Measurements from ENCODE around the gene SPATA46.
"Not testable (repeated sequence)": the region's sequence is repeated elsewhere in the genome, so short reads cannot be mapped to it uniquely, and the experiment has no call there.

Gene SPATA46, protein sequence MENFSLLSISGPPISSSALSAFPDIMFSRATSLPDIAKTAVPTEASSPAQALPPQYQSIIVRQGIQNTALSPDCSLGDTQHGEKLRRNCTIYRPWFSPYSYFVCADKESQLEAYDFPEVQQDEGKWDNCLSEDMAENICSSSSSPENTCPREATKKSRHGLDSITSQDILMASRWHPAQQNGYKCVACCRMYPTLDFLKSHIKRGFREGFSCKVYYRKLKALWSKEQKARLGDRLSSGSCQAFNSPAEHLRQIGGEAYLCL

DNA sequence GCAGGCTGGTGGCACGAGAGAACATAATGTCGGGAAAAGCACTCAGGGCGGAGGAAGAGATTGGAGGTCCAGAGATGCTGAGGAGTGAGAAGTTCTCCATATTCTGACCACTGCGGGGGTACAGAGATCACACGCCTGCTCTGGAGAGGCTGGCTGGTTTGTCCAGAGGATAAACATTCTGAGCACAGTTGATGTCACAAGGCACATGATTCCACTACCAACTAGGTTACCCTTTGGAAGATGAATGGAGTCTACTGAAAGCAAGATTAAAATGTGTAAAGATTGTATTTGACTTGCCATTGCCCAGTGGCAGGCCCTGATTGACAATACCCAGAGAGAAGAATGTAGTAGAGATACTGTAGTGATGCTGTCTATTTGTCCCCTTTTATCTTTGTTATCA lies at the start of gene SPATA46:
TSS of gene SPATA46 (minus strand) at position 164 of the 400 bp plus-strand sequence. CDS start at position 100, 64 bp downstream.
- Histone ChIP-seq H3K9me3 (ENCODE audit: control insufficient read depth, insufficient read depth, low read depth, low read length) (no peaks in the 10 kb centered on the region), H3K4me1 (ENCODE audit: control insufficient read depth, insufficient read depth, low read length) (no peaks in the 10 kb centered on the region), H3K4me3 (ENCODE audit: low read depth, low read length) (no peak within 1 kb of the TSS), H3K27ac (ENCODE audit: low read depth, low read length) (no peak within 1 kb of the TSS), H3K9ac (ENCODE audit: low read length) (no peak within 1 kb of the TSS), H3K36me3 (ENCODE audit: control insufficient read depth, insufficient read depth, low read length) (no peaks in the 10 kb centered on the region), H3K27me3 (ENCODE audit: control insufficient read depth, insufficient read depth, low read length) (no peaks in the 10 kb centered on the region)

DNA sequence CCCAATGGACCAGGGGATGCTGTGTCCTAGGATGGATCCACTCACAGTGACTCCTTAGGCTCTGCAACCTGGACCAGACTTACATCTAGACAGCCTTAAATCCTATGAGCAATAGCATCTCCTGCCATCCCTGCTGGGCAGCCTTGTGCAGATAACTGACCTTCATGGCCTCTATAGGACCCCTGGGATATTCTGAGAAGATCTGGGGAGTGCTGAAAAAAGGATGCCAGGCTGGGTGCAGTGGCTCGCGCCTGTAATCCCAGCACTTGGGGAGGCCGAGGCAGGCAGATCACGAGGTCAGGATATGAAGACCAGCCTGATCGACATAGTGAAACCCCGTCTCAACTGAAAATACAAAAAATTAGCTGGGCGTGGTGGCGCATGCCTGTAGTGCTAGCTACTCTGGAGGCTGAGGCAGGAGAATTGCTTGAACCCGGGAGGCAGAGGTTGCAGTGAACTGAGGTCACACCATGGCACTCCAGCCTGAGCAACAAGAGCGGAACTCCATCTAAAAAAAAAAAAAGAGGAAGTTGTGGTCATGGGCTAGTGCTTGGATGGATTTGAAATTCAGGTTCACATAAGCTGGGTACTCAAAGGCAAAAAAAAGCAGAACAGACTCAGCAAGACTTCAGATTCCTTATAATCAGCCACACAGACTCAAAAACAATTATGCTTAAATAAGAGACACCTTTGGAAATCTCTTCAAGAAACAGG lies 46.2 kb upstream of the SPATA46 start:
- Histone ChIP-seq H3K4me1 (ENCODE audit: control insufficient read depth, insufficient read depth, low read length) (no peaks in the 10 kb centered on the region), H3K27ac (ENCODE audit: low read depth, low read length) (no peak overlapping the region), H3K9ac (ENCODE audit: low read length) (no peak overlapping the region), H3K9me3 (ENCODE audit: control insufficient read depth, insufficient read depth, low read depth, low read length) (no peaks in the 10 kb centered on the region), H3K4me3 (ENCODE audit: low read depth, low read length) (no peak overlapping the region), H3K27me3 (ENCODE audit: control insufficient read depth, insufficient read depth, low read length) (no peaks in the 10 kb centered on the region), H3K36me3 (ENCODE audit: control insufficient read depth, insufficient read depth, low read length) (no peaks in the 10 kb centered on the region)

DNA sequence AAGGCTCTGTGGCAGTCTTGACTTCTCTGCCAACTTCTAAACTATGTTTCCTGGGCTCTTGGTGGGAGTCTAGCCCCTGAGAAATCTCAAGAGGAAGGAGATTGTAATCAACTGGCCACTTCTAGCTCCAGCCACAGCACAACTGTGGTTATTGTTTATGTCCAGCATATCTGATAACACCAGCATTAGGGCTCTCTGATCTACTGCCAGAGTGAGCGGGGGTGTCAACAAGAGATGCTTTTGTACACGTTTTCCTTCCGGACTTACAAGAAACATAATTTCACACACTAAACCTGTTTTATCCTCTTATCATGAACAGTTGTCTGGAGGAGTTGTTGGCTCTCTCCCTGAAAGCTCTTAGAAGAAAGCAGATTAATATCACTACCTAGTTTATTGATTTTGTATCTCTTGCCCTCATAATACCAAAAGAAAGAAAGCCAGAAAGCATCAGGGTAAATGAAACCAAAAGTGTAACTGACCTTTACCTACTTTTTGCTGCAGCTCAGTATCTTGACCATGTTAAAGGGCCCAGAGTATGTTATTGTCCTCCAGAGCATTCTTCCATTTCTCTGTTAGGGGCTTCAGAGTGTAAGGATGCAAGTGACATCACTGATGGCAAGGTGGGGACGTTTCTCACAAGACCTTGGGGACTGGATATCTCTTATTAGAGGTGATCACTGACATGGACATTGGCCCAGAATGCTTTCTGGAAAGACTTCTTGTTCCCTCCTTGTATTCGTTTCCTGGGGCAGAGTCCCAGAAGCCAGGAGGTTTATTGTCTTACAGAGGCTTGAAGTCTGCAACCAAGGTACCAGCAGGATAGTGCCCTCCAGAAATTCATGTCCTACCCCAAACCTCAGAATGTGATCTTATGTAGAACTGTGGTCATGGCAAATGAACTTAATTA lies 44.9 kb upstream of the SPATA46 start:
- H3K9ac ChIP-seq (ENCODE audit: low read length): no peak overlapping the region
- no peak overlapping the region for H3K27ac ChIP-seq (ENCODE audit: low read depth, low read length)
- H3K27me3 ChIP-seq (ENCODE audit: control insufficient read depth, insufficient read depth, low read length): no peaks in the 10 kb centered on the region
- H3K4me3 ChIP-seq (ENCODE audit: low read depth, low read length): no peak overlapping the region
- no peaks in the 10 kb centered on the region for H3K4me1 ChIP-seq (ENCODE audit: control insufficient read depth, insufficient read depth, low read length)
- no peaks in the 10 kb centered on the region for H3K9me3 ChIP-seq (ENCODE audit: control insufficient read depth, insufficient read depth, low read depth, low read length)
- H3K36me3 ChIP-seq (ENCODE audit: control insufficient read depth, insufficient read depth, low read length): no peaks in the 10 kb centered on the region

DNA sequence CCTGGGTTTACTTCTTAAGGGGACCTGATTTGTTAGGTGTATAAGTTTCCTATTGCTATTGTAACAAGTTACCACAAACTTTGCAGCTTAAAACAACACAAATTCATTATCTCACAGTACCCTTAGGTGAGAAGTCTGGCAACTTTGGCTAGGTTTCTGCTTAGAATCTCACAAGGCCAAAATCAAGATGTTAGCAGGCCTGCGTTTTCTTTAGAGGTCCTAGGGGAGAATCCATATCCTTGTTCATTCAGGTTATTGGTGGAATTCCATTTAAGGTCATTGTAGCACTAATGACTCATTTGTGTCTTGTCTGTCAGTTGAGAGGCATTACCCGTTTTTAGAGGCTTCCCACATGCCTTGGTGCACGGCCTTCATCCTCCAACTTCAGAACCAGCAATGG lies 43.5 kb upstream of the SPATA46 start:
- Histone ChIP-seq H3K27ac (ENCODE audit: low read depth, low read length) (no peak overlapping the region), H3K9ac (ENCODE audit: low read length) (no peak overlapping the region), H3K27me3 (ENCODE audit: control insufficient read depth, insufficient read depth, low read length) (no peaks in the 10 kb centered on the region), H3K4me1 (ENCODE audit: control insufficient read depth, insufficient read depth, low read length) (no peaks in the 10 kb centered on the region), H3K4me3 (ENCODE audit: low read depth, low read length) (no peak overlapping the region), H3K9me3 (ENCODE audit: control insufficient read depth, insufficient read depth, low read depth, low read length) (no peaks in the 10 kb centered on the region), H3K36me3 (ENCODE audit: control insufficient read depth, insufficient read depth, low read length) (no peaks in the 10 kb centered on the region)

DNA sequence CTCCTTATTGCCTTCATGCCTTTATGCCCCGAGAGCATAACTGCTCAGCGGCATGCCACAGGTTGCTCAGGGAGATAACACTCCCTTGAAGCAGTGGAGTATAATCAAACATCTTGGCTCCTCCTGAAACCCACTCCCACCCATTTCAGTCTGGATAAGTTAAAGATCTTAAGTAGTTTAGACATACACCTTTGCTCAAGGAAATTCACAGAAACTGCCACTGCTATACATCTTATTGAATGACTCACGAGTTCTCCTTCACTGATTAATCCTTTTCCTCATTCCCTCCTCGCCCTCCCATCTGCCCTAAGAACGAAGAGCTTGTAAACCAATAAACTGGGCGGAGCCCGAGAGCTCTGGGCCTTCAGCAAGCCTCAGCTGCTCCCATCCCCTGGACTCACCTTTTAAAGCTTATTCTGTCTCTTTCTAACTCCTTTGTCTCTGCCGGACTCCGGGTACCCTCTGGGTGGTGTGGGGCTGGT lies 42.8 kb upstream of the SPATA46 start:
- not testable (repeated sequence) for H3K27me3 ChIP-seq (ENCODE audit: control insufficient read depth, insufficient read depth, low read length); H3K36me3 ChIP-seq (ENCODE audit: control insufficient read depth, insufficient read depth, low read length); H3K4me1 ChIP-seq (ENCODE audit: control insufficient read depth, insufficient read depth, low read length); H3K4me3 ChIP-seq (ENCODE audit: low read depth, low read length); H3K27ac ChIP-seq (ENCODE audit: low read depth, low read length); H3K9me3 ChIP-seq (ENCODE audit: control insufficient read depth, insufficient read depth, low read depth, low read length); H3K9ac ChIP-seq (ENCODE audit: low read length)

DNA sequence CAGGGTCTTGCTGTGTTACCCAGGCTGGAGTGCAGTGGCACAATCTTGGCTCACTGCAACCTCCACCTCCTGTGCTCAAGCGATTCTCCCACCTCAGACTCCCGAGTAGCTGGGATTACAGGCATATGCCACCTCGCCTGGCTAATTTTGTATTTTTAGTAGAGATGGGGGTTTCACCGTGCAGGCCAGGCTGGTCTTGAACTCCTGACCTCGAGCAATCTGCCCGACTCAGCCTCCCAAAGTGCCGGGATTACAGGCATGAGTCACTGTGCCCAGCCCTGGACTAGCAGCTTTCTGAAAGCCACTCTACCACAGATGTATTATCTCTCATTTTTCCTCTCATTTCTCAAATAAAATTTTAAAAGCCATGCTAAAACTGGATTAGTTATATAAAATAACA lies 41.9 kb upstream of the SPATA46 start:
- not testable (repeated sequence) for H3K27ac ChIP-seq (ENCODE audit: low read depth, low read length); H3K4me3 ChIP-seq (ENCODE audit: low read depth, low read length); H3K4me1 ChIP-seq (ENCODE audit: control insufficient read depth, insufficient read depth, low read length); H3K9me3 ChIP-seq (ENCODE audit: control insufficient read depth, insufficient read depth, low read depth, low read length); H3K9ac ChIP-seq (ENCODE audit: low read length); H3K27me3 ChIP-seq (ENCODE audit: control insufficient read depth, insufficient read depth, low read length); H3K36me3 ChIP-seq (ENCODE audit: control insufficient read depth, insufficient read depth, low read length)

DNA sequence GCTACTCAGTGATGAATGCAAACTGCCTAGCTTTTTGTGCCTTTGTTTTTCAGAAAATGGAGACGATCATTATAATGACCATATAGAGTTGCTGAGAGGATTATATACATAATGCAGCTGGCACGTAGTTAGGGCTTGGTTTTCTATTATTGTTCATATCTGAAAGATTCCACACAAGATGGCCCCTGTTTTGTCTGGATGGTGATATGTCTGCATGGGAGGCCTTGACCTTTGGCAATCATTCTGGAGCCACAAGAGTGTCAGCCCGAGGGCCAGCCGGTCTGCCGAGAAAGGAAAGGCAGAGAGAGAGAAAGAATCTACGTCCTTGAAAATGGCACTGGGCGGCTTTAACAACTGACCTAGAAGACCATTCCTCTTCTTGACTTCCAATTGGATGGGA lies 41.0 kb upstream of the SPATA46 start:
- Histone ChIP-seq H3K4me1 (ENCODE audit: control insufficient read depth, insufficient read depth, low read length) (no peaks in the 10 kb centered on the region), H3K9me3 (ENCODE audit: control insufficient read depth, insufficient read depth, low read depth, low read length) (no peaks in the 10 kb centered on the region; the same call in 1 of the 2 replicates), H3K27me3 (ENCODE audit: control insufficient read depth, insufficient read depth, low read length) (no peaks in the 10 kb centered on the region), H3K27ac (ENCODE audit: low read depth, low read length) (no peak overlapping the region), H3K9ac (ENCODE audit: low read length) (no peak overlapping the region), H3K4me3 (ENCODE audit: low read depth, low read length) (no peak overlapping the region), H3K36me3 (ENCODE audit: control insufficient read depth, insufficient read depth, low read length) (no peaks in the 10 kb centered on the region)

DNA sequence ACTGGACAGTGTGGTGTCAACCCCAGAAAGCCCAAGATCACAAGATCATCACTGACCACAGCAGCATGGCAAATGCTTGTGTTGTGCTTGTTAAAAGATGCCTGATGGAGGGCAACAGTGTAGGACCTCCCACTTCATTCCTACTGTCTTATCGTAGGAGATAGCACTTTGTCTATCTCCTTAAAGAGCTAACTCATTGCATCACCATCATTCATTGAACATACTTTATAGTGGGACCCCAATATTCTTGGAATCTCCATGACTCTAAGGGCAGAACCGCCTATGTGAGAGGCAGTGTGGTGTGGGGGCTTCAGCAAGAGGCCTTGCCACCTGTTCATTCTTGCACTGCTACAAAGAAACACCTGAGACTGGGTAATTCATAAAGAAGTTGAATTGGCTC lies 40.3 kb upstream of the SPATA46 start:
- H3K27ac ChIP-seq (ENCODE audit: low read depth, low read length): no peak overlapping the region
- H3K9me3 ChIP-seq (ENCODE audit: control insufficient read depth, insufficient read depth, low read depth, low read length): no peaks in the 10 kb centered on the region; the same call in 1 of the 2 replicates
- H3K9ac ChIP-seq (ENCODE audit: low read length): no peak overlapping the region
- H3K4me3 ChIP-seq (ENCODE audit: low read depth, low read length): no peak overlapping the region
- no peaks in the 10 kb centered on the region for H3K27me3 ChIP-seq (ENCODE audit: control insufficient read depth, insufficient read depth, low read length)
- H3K36me3 ChIP-seq (ENCODE audit: control insufficient read depth, insufficient read depth, low read length): no peaks in the 10 kb centered on the region
- H3K4me1 ChIP-seq (ENCODE audit: control insufficient read depth, insufficient read depth, low read length): no peaks in the 10 kb centered on the region

DNA sequence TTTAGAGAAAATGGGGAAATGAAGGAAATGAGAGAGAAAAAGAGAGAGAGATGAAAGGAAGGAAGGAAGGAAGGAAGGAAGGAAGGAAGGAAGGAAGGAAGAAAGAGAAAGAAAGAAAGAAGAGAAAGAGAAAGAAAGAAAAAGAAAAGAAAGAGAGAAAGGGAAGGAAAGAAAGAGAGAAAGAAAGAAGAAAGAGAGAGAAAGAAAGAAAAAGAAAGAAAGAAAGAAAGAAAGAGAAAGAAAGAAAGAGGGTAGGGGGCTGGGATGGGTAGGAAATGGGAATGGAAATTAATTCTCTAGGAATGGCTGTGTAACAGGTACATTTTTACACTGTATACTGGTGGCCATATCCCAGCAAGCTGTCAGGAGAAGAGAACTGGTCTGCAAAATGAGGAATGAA lies 39.6 kb upstream of the SPATA46 start:
- no peak overlapping the region for H3K9ac ChIP-seq (ENCODE audit: low read length)
- H3K27ac ChIP-seq (ENCODE audit: low read depth, low read length): no peak overlapping the region
- no peaks in the 10 kb centered on the region; the same call in 1 of the 2 replicates for H3K9me3 ChIP-seq (ENCODE audit: control insufficient read depth, insufficient read depth, low read depth, low read length)
- H3K4me3 ChIP-seq (ENCODE audit: low read depth, low read length): no peak overlapping the region
- H3K36me3 ChIP-seq (ENCODE audit: control insufficient read depth, insufficient read depth, low read length): no peaks in the 10 kb centered on the region
- H3K27me3 ChIP-seq (ENCODE audit: control insufficient read depth, insufficient read depth, low read length): no peaks in the 10 kb centered on the region
- no peaks in the 10 kb centered on the region for H3K4me1 ChIP-seq (ENCODE audit: control insufficient read depth, insufficient read depth, low read length)

DNA sequence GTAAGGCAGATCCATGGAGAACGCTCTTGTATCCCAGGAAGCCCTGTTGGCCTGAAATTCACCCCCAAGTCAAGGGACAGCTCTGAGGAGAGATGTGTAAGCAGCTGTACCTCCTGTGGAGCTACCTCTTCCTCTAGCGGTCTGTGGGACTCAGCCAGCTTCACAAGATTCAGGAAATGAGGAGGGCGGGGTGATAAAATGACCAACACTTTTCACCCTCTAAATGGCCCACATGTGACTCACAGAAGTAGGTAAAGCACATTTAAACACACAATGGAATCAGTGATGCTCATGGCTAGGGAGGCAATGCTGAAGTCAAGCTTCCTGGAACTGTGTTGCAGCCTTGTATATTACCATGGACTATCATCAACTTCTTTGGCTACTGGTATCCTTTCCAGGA lies 35.3 kb upstream of the SPATA46 start, which contains the start of gene SH2D1B:
TSS of gene SH2D1B (minus strand) at position 135 of the 400 bp plus-strand sequence. CDS start at position 15, 120 bp downstream.
- Histone ChIP-seq H3K9me3 (ENCODE audit: control insufficient read depth, insufficient read depth, low read depth, low read length) (no peaks in the 10 kb centered on the region; the same call in 1 of the 2 replicates), H3K9ac (ENCODE audit: low read length) (no peak within 1 kb of the TSS), H3K27me3 (ENCODE audit: control insufficient read depth, insufficient read depth, low read length) (no peaks in the 10 kb centered on the region), H3K4me3 (ENCODE audit: low read depth, low read length) (no peak within 1 kb of the TSS), H3K36me3 (ENCODE audit: control insufficient read depth, insufficient read depth, low read length) (no peaks in the 10 kb centered on the region), H3K27ac (ENCODE audit: low read depth, low read length) (no peak within 1 kb of the TSS), H3K4me1 (ENCODE audit: control insufficient read depth, insufficient read depth, low read length) (no peaks in the 10 kb centered on the region)

Measured in HUES6 (cell line).